ENCODE measurements around the gene HCFC1R1. TPM values are rescaled to one million over a fixed set of nuclear protein-coding genes. Genes with fewer than 3 reads are reported as not detected.

The HCFC1R1 gene
- total and polyA plus RNA-seq, 2 of the 8 experiments (the other 6 are each of a cell fraction or from before 2014, with no cell fraction given) = 72.7 to 138 TPM

GRCh38 chr16:3023415-3023668, 400 bp downstream of the HCFC1R1 start:
- H3K4me1 ChIP-seq (replicated peaks in 1 of 4; ENCODE audit: control insufficient read depth in 3 of 4, insufficient read depth in 4 of 4, low read length in 3 of 4) = peaks cover 0 to 23% (median 21%) of the 10 kb centered on the region in 4 experiments; a peak in 6 of 7 replicates
- peaks cover 0 to 19% (median 11%) of the 10 kb centered on the region in 4 experiments; a peak in 7 of 8 replicates for H3K36me3 ChIP-seq (ENCODE audit: control insufficient read depth in 2 of 4, insufficient read depth in 4 of 4, low read length in 3 of 4)
- H3K9me3 ChIP-seq (ENCODE audit: insufficient read depth in 2 of 2, low read depth in 1 of 2, low read length in 1 of 2) = no peaks in the 10 kb centered on the region
- H3K18ac ChIP-seq (ENCODE audit: extremely low read depth, low read length) = peak overlapping the region; percentile 93; the same call in 1 of the 2 replicates
- no peak overlapping the region for H3K23ac ChIP-seq (ENCODE audit: insufficient read length)
- peak overlapping the region; percentile 96; the same call in 1 of the 2 replicates for H2BK12ac ChIP-seq (ENCODE audit: low read depth, low read length)
- H3K4ac ChIP-seq (replicated peaks; ENCODE audit: insufficient read length, low read depth, low read length) = no peak overlapping the region
- H4K20me1 ChIP-seq (replicated peaks in 1 of 2; ENCODE audit: control insufficient read depth in 1 of 2, insufficient read depth in 2 of 2, low read length in 2 of 2) = peaks cover 5 to 23% of the 10 kb centered on the region in 2 experiments
- H2BK20ac ChIP-seq (ENCODE audit: low read length) = no peak overlapping the region
- peak overlapping the region; percentile 83 to 88 for H3K4me2 ChIP-seq (ENCODE audit: insufficient read depth in 1 of 2, low read depth in 2 of 2, low read length in 2 of 2)
- H3K79me1 ChIP-seq (ENCODE audit: low read depth, low read length) = no peaks in the 10 kb centered on the region
- H3K4me3 ChIP-seq (ENCODE audit: extremely low read depth in 1 of 4, insufficient read depth in 2 of 4, low read depth in 3 of 4, low read length in 4 of 4) = peak overlapping the region; percentile 39 to 97 (median 94)
- WGBS, 2 experiments (ENCODE audit: extremely low coverage in 1 of 2, insufficient coverage in 1 of 2, insufficient read length in 1 of 2, insufficient replicate concordance in 2 of 2, low coverage in 1 of 2, low lambda C conversion rate in 2 of 2, missing lambda C conversion rate in 1 of 2) = 4% methylated on average over 6 of the region's 6 CpGs; no CpG with 5 or more reads in 1 of the 2 experiments
- H2AK5ac ChIP-seq (ENCODE audit: low read depth, low read length) = 0 out of 2 replicates have a peak overlapping the region, but pooled peaks have one; percentile 10
- peak overlapping the region; percentile 97 for H2BK5ac ChIP-seq (ENCODE audit: low read depth, low read length)
- no peak overlapping the region for H3K14ac ChIP-seq (ENCODE audit: insufficient read length)
- ChIA-PET POLR2A (ENCODE audit: partially characterized antibody) (interaction anchor here (0.8 to 35.7 kb wide), 12 partner anchors 6 to 105 kb away, joined by 3 to 1808 read pairs (median 53); partner anchors contain the start of genes BICDL2, CLDN6, CLDN9 and HCFC1R1), CTCF (ENCODE audit: partially characterized antibody) (interaction anchor here (1.2 to 23.8 kb wide), 7 partner anchors 8 to 75 kb away, joined by 3 to 639 read pairs (median 6); partner anchors contain the start of genes CLDN9 and ZSCAN10)
- H4K91ac ChIP-seq (replicated peaks; ENCODE audit: insufficient read length, low read length) = peak overlapping the region; percentile 12
- H4K5ac ChIP-seq (ENCODE audit: insufficient read length, low read depth, low read length) = peak overlapping the region; percentile 7
- no peak overlapping the region for H3K56ac ChIP-seq (replicated peaks; ENCODE audit: insufficient read length, low read depth, low read length)
- H3K79me2 ChIP-seq (ENCODE audit: control insufficient read depth in 1 of 2, insufficient read depth in 2 of 2, low read length in 2 of 2) = peaks cover 0 to 4% of the 10 kb centered on the region in 2 experiments; a peak in 1 of 4 replicates
- H2BK15ac ChIP-seq (ENCODE audit: low read length) = peak overlapping the region; percentile 61; the same call in 1 of the 2 replicates
- peak overlapping the region; percentile 46 to 89 (median 70); a peak in 6 of 7 replicates for H3K9ac ChIP-seq (replicated peaks in 1 of 4; ENCODE audit: extremely low read depth in 1 of 4, low read depth in 3 of 4, low read length in 3 of 4)
- FAIRE-seq (no peak), DNase-seq (ENCODE audit: low read depth in 1 of 2, low spot score in 2 of 2) (no peak)
- no peaks in the 10 kb centered on the region for H3K27me3 ChIP-seq (replicated peaks in 1 of 4; ENCODE audit: control insufficient read depth in 3 of 4, extremely low read depth in 1 of 4, insufficient read depth in 3 of 4, low read length in 3 of 4)
- peaks cover 19% of the 10 kb centered on the region; the same call in 1 of the 2 replicates for H3K23me2 ChIP-seq (ENCODE audit: low read depth, low read length)
- no peak overlapping the region for H2BK120ac ChIP-seq (replicated peaks; ENCODE audit: low read depth, low read length)
- peak overlapping the region; percentile 94 for H3K27ac ChIP-seq (ENCODE audit: low read depth, low read length)
- no peak overlapping the region for H2AFZ ChIP-seq (ENCODE audit: low read length)
- peak overlapping the region; percentile 94; the same call in 1 of the 2 replicates for H4K8ac ChIP-seq (ENCODE audit: extremely low read depth, insufficient read depth, low read length)
- TF ChIP-seq POLR2AphosphoS5 (IDR thresholded peaks at IDR 0.05; ENCODE audit: low read depth, low read length) = peak; percentile 89
- TF ChIP-seq, protein P1, sequence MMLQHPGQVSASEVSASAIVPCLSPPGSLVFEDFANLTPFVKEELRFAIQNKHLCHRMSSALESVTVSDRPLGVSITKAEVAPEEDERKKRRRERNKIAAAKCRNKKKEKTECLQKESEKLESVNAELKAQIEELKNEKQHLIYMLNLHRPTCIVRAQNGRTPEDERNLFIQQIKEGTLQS (IDR thresholded peaks at IDR 0.05; ENCODE audit: insufficient read depth, low read depth, low read length) = no peak
- TF ChIP-seq BCL11A (IDR thresholded peaks at IDR 0.05; ENCODE audit: low read depth in 2 of 2, low read length in 2 of 2) = no peak
- TF ChIP-seq RNF2 (IDR thresholded peaks at IDR 0.05; ENCODE audit: borderline replicate concordance, low read depth, low read length, missing control alignments, poor library complexity, severe bottlenecking) = no peak
- TF ChIP-seq RXRA (IDR thresholded peaks at IDR 0.05; ENCODE audit: insufficient read depth, low read depth, low read length) = no peak
- no peak for TF ChIP-seq MAFK (IDR thresholded peaks at IDR 0.05; ENCODE audit: low read depth, low read length)
- no peak for TF ChIP-seq BRCA1 (IDR thresholded peaks at IDR 0.05; ENCODE audit: low read depth, low read length)
- peak in 1 of 2 experiments; percentile 32; a peak in 1 of 3 replicates for TF ChIP-seq POLR2A (IDR thresholded peaks at IDR 0.05; ENCODE audit: control extremely low read depth in 1 of 2, low read depth in 2 of 2, low read length in 2 of 2)
- no peak for TF ChIP-seq PHF8 (conservative IDR thresholded peaks at IDR 0.05; ENCODE audit: low read depth, low read length)
- no peak for TF ChIP-seq EGR1 (IDR thresholded peaks at IDR 0.05; ENCODE audit: borderline replicate concordance, low read depth, low read length)
- no peak for TF ChIP-seq KDM1A (IDR thresholded peaks at IDR 0.05; ENCODE audit: borderline replicate concordance, low read length)
- TF ChIP-seq ZNF274 (IDR thresholded peaks at IDR 0.05; ENCODE audit: borderline replicate concordance, extremely low read depth, low read length) = no peak

Data from H1 (cell line).